ENCODE results near the gene MAGIX. TPM values are rescaled to one million over a fixed set of nuclear protein-coding genes. Genes with fewer than 3 reads are reported as not detected.
"Not testable (repeated sequence)": the region's sequence is repeated elsewhere in the genome, so short reads cannot be mapped to it uniquely, and the experiment has no call there.

MAGIX gene
- total and polyA plus RNA-seq, 2 experiments from 2014 or later: 0.66 to 0.83 TPM

GRCh38 chrX:49132275-49132674 lies 30.3 kb upstream of the MAGIX start:
- not testable (repeated sequence) for H3K27me3 Mint-ChIP-seq (ENCODE audit: insufficient read depth, low read depth, poor library complexity); H4K20me1 ChIP-seq (replicated peaks; ENCODE audit: insufficient read depth); H3K27ac Mint-ChIP-seq

GRCh38 chrX:49133759-49134158 lies 28.8 kb upstream of the MAGIX start:
- no peak overlapping the region for H3K27ac Mint-ChIP-seq
- H3K9me3 Mint-ChIP-seq: no peaks in the 10 kb centered on the region; the same call in 2 of the 3 replicates

More at GRCh38 chrX:49132275-49132674, 30.3 kb upstream of the MAGIX start:
- not testable (repeated sequence) for H3K4me1 ChIP-seq (ENCODE audit: insufficient read depth); H3K27me3 ChIP-seq (ENCODE audit: insufficient read depth); H3K4me2 ChIP-seq; H3K27ac ChIP-seq (ENCODE audit: low read depth); H3K36me3 Mint-ChIP-seq (ENCODE audit: low read depth); H3K4me3 Mint-ChIP-seq; H3F3A ChIP-seq (replicated peaks; ENCODE audit: low read depth); H2AFZ ChIP-seq; H3K36me3 ChIP-seq (ENCODE audit: insufficient read depth); DNase-seq (ENCODE audit: low spot score); H3K4me3 ChIP-seq; H3K9me3 Mint-ChIP-seq; H3K9me2 ChIP-seq (ENCODE audit: insufficient read depth); ATAC-seq; H3K4me1 Mint-ChIP-seq; H3K79me2 ChIP-seq (replicated peaks; ENCODE audit: insufficient read depth)

GRCh38 chrX:49137492-49137891 lies 25.1 kb upstream of the MAGIX start:
- no peaks in the 10 kb centered on the region for H3K4me1 Mint-ChIP-seq
- Histone ChIP-seq H3K4me2 (no peak overlapping the region), H3K4me3 (no peak overlapping the region), H3K27me3 (ENCODE audit: insufficient read depth) (no peaks in the 10 kb centered on the region), H2AFZ (no peak overlapping the region), H3K4me1 (ENCODE audit: insufficient read depth) (no peaks in the 10 kb centered on the region), H3K27ac (ENCODE audit: low read depth) (no peak overlapping the region), H4K20me1 (replicated peaks; ENCODE audit: insufficient read depth) (no peaks in the 10 kb centered on the region), H3K9me2 (ENCODE audit: insufficient read depth) (no peaks in the 10 kb centered on the region), H3K79me2 (replicated peaks; ENCODE audit: insufficient read depth) (no peaks in the 10 kb centered on the region), H3F3A (replicated peaks; ENCODE audit: low read depth) (no peaks in the 10 kb centered on the region), H3K36me3 (ENCODE audit: insufficient read depth) (no peaks in the 10 kb centered on the region)
- peaks cover 6% of the 10 kb centered on the region; the same call in 2 of the 3 replicates for H3K36me3 Mint-ChIP-seq (ENCODE audit: low read depth)
- H3K4me3 Mint-ChIP-seq: no peak overlapping the region
- H3K9me3 Mint-ChIP-seq: peaks cover 12% of the 10 kb centered on the region
- H3K27me3 Mint-ChIP-seq (ENCODE audit: insufficient read depth, low read depth, poor library complexity): no peaks in the 10 kb centered on the region
- ATAC-seq: no peak
- H3K27ac Mint-ChIP-seq: no peak overlapping the region
- TF ChIP-seq ETS1 (IDR thresholded peaks at IDR 0.05) (no peak), POLR2AphosphoS5 (IDR thresholded peaks at IDR 0.05; ENCODE audit: low read depth) (no peak), ZNF462 (CRISPR knock-in tag; IDR thresholded peaks at IDR 0.05) (no peak)
- DNase-seq (ENCODE audit: low spot score): no peak

More at GRCh38 chrX:49133759-49134158, 28.8 kb upstream of the MAGIX start:
- H3K79me2 ChIP-seq (replicated peaks; ENCODE audit: insufficient read depth): no peaks in the 10 kb centered on the region
- H3K4me2 ChIP-seq: no peak overlapping the region
- H3K36me3 ChIP-seq (ENCODE audit: insufficient read depth): no peaks in the 10 kb centered on the region
- Mint-ChIP-seq H3K4me3 (no peak overlapping the region), H3K36me3 (ENCODE audit: low read depth) (no peaks in the 10 kb centered on the region), H3K4me1 (no peaks in the 10 kb centered on the region), H3K27me3 (ENCODE audit: insufficient read depth, low read depth, poor library complexity) (no peaks in the 10 kb centered on the region)
- H2AFZ ChIP-seq: no peak overlapping the region
- TF ChIP-seq ZNF331 (CRISPR knock-in tag; IDR thresholded peaks at IDR 0.05; ENCODE audit: low read depth) (no peak), JUNB (IDR thresholded peaks at IDR 0.05; ENCODE audit: unreplicated experiment) (no peak), STAT1 (IDR thresholded peaks at IDR 0.05; ENCODE audit: unreplicated experiment) (no peak), CTCF (conservative IDR thresholded peaks at IDR 0.05; ENCODE audit: low read depth in 2 of 2) (no peak)
- no peak overlapping the region for H3K27ac ChIP-seq (ENCODE audit: low read depth)
- no peaks in the 10 kb centered on the region for H3K4me1 ChIP-seq (ENCODE audit: insufficient read depth)
- H3K27me3 ChIP-seq (ENCODE audit: insufficient read depth): no peaks in the 10 kb centered on the region
- no peak overlapping the region for H3K4me3 ChIP-seq
- H3K9me2 ChIP-seq (ENCODE audit: insufficient read depth): no peaks in the 10 kb centered on the region
- DNase-seq (ENCODE audit: low spot score): no peak
- ATAC-seq: no peak
- H4K20me1 ChIP-seq (replicated peaks; ENCODE audit: insufficient read depth): no peaks in the 10 kb centered on the region
- H3F3A ChIP-seq (replicated peaks; ENCODE audit: low read depth): no peaks in the 10 kb centered on the region
